ENCODE results near the gene AHNAK.
A peak's percentile ranks its signal among the peaks of the same experiment; 100 is the strongest.

AHNAK gene

GRCh38 chr11:62482753-62483152, 63.9 kb downstream of the AHNAK start:
- no peak for DNase-seq (ENCODE audit: low read depth in 2 of 2)
- TF ChIP-seq, protein P1, sequence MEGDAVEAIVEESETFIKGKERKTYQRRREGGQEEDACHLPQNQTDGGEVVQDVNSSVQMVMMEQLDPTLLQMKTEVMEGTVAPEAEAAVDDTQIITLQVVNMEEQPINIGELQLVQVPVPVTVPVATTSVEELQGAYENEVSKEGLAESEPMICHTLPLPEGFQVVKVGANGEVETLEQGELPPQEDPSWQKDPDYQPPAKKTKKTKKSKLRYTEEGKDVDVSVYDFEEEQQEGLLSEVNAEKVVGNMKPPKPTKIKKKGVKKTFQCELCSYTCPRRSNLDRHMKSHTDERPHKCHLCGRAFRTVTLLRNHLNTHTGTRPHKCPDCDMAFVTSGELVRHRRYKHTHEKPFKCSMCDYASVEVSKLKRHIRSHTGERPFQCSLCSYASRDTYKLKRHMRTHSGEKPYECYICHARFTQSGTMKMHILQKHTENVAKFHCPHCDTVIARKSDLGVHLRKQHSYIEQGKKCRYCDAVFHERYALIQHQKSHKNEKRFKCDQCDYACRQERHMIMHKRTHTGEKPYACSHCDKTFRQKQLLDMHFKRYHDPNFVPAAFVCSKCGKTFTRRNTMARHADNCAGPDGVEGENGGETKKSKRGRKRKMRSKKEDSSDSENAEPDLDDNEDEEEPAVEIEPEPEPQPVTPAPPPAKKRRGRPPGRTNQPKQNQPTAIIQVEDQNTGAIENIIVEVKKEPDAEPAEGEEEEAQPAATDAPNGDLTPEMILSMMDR (IDR thresholded peaks at IDR 0.05; ENCODE audit: low read depth, low read length): no peak
- H3K4me3 ChIP-seq (replicated peaks in 1 of 2; ENCODE audit: low read depth in 2 of 2, low read length in 2 of 2): no peak overlapping the region

DNA sequence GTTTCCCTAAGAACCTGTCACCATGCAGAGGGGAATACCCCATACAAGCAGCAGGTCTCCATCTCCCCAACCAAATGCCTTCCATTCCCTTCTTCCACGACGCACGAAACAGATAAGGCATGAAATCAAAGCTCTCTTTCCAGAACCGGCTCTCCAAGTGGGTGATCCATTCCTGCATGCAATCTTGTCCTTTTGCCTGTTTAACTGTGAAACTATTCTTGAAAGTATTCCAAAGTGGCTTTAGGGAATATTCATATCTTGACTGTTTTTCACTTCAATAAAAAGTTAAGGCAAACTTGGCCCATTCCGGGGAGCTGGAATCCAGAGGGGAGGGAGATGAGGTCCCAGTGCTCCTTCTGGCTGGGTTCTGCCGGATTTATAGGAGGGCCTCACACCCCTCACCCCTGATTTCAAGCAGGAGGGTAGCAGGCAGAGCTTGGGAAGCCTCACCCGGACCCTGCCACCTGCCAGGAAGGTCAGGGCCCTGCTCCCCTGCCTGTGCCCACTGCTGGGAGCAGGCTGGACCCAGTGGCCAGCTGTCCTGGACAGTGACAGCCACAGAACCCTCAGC, 66.9 kb downstream of the AHNAK start:
- DNase-seq (ENCODE audit: low read depth in 2 of 2): peak in 1 of 2 donors; percentile 52
- TF ChIP-seq, protein P1 (IDR thresholded peaks at IDR 0.05; ENCODE audit: low read depth, low read length): no peak
- no peak overlapping the region for H3K4me3 ChIP-seq (replicated peaks in 1 of 2; ENCODE audit: low read depth in 2 of 2, low read length in 2 of 2)

- no peak for DNase-seq (ENCODE audit: low read depth in 2 of 2)
- H3K4me3 ChIP-seq (replicated peaks in 1 of 2; ENCODE audit: low read depth in 2 of 2, low read length in 2 of 2): no peak overlapping the region
- TF ChIP-seq, protein P1 (IDR thresholded peaks at IDR 0.05; ENCODE audit: low read depth, low read length): no peak
Measured at GRCh38 chr11:62477927-62478326, 68.7 kb downstream of the AHNAK start.

GRCh38 chr11:62472063-62472884, 74.3 kb downstream of the AHNAK start:
- TF ChIP-seq, protein P1 (IDR thresholded peaks at IDR 0.05; ENCODE audit: low read depth, low read length): no peak
- no peak overlapping the region for H3K4me3 ChIP-seq (replicated peaks in 1 of 2; ENCODE audit: low read depth in 2 of 2, low read length in 2 of 2)
- peak; percentile 25 to 69 for DNase-seq (ENCODE audit: low read depth in 2 of 2)

DNA sequence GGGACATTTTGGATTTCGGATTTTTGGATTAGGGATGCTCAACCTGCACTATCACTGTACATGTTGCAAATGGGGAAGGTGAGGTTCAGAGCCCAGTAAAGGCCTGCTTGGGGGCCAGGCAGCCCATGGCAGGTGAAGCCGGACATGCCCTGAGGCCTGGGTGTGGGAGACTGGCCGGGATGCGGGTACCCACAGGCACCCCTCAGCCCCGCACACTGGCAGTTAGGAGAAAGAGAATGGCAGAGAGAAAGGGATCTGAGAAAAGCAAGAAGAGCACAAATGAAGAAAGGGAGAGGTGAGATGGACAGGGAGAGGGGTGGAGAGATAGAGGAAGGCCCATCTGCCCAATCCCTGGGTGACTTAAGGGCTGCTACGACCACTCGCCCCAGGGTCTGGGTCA, 75.0 kb downstream of the AHNAK start:
- TF ChIP-seq, protein P1 (IDR thresholded peaks at IDR 0.05; ENCODE audit: low read depth, low read length): no peak
- H3K4me3 ChIP-seq (replicated peaks in 1 of 2; ENCODE audit: low read depth in 2 of 2, low read length in 2 of 2): no peak overlapping the region
- DNase-seq (ENCODE audit: low read depth in 2 of 2): no peak

DNA sequence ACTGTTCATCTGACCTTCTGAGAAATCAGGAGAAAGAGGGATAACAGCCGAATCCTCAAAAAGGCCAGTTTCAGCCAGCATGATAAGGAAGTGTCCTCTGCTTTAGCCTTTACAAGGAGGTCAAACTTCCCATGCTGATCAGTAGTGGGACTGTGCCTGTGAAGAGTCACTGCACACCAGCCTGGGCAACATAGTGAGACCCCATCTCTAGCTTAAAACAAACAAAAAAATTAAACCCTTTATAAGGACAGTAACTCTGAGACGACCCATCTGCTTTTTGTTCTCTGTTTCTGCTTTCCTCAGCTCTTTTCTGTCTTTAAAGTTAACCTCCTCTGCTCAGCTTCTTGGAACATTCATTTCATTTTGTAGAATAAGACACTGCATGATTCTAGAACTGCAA, 78.0 kb downstream of the AHNAK start:
- H3K4me3 ChIP-seq (replicated peaks in 1 of 2; ENCODE audit: low read depth in 2 of 2, low read length in 2 of 2): no peak overlapping the region
- no peak for DNase-seq (ENCODE audit: low read depth in 2 of 2)
- TF ChIP-seq, protein P1 (IDR thresholded peaks at IDR 0.05; ENCODE audit: low read depth, low read length): no peak
